Lung (tissue), 12 donors: Measurements from ENCODE around the gene NAXD. TPM values are rescaled to one million over a fixed set of nuclear protein-coding genes. Genes with fewer than 3 reads are reported as not detected.
A peak's percentile ranks its signal among the peaks of the same experiment; 100 is the strongest.

Source experiments
- ATAC-seq: fragments of 200-7000 bp; cut with Tn5 transposase; one replicate; pipeline ENCODE4 v1.9.1; 2020; ENCODE audit warnings: moderate number of reproducible peaks; ENCODE audit not compliant: insufficient read depth, low FRiP score
- DNase-seq, 3 donors: peaks; one replicate each; pipeline ENCODE4 v3.0.0-alpha.2; 2013 to 2017
- H3K27ac ChIP-seq, 2 donors: one replicate each; pipeline ENCODE4 v1.5.1; 2013; ENCODE audit warnings: mild to moderate bottlenecking in 2 of 2, moderate library complexity in 2 of 2, control low read depth in 1 of 2, inconsistent platforms in 1 of 2, low read depth in 1 of 2, low read length in 1 of 2
- H3K27me3 ChIP-seq, 3 donors: one replicate each; pipeline ENCODE4 v1.5.1; 2013; ENCODE audit warnings: low read length in 2 of 3; ENCODE audit not compliant: control insufficient read depth in 3 of 3, insufficient read depth in 3 of 3
- H3K36me3 ChIP-seq, 4 donors: one replicate each; pipeline ENCODE4 v1.5.1; 2013; ENCODE audit warnings: low read length in 4 of 4, mild to moderate bottlenecking in 1 of 4, moderate library complexity in 1 of 4; ENCODE audit not compliant: control insufficient read depth in 4 of 4, insufficient read depth in 4 of 4
- H3K4me1 ChIP-seq, 5 donors: one replicate each; pipeline ENCODE4 v1.5.1; 2013; ENCODE audit warnings: low read length in 5 of 5, mild to moderate bottlenecking in 2 of 5, moderate library complexity in 1 of 5; ENCODE audit not compliant: control insufficient read depth in 5 of 5, insufficient read depth in 5 of 5
- H3K4me3 ChIP-seq: one replicate; pipeline ENCODE4 v1.5.1; 2013; ENCODE audit warnings: mild to moderate bottlenecking, control low read depth, moderate library complexity
- H3K9ac ChIP-seq, 2 donors: one replicate each; pipeline ENCODE4 v1.5.1; 2013; ENCODE audit warnings: low read length in 2 of 2, control low read depth in 1 of 2; ENCODE audit not compliant: insufficient read depth in 1 of 2
- H3K9me3 ChIP-seq, 4 donors: one replicate each; pipeline ENCODE4 v1.5.1; 2013; ENCODE audit warnings: low read length in 3 of 4, mild to moderate bottlenecking in 1 of 4, moderate library complexity in 1 of 4; ENCODE audit not compliant: control insufficient read depth in 4 of 4, insufficient read depth in 3 of 4
- CTCF ChIP-seq: IDR thresholded peaks from 2 replicates; pipeline ENCODE4 v1.5.1; 2012; ENCODE audit warnings: mild to moderate bottlenecking; ENCODE audit errors: control extremely low read depth, extremely low read depth
- WGBS, 2 donors: extraction: QIAGEN DNeasy Blood & Tissue Kit; methylation state at CpG; one replicate each; pipeline ENCODE4 v1.1.7; 2013; 5-methylcytosine and 5-hydroxymethylcytosine counted together
- polyA plus RNA-seq, 2 donors: library from polyadenylated mRNA; stranded (reverse); fragments of 200-250 nt; gene quantifications; one replicate each; pipeline ENCODE4 v1.2.1, GENCODE V29; 2013
- total RNA-seq, 2 donors: library from RNA; depleted of rRNA in 1 of 2; stranded (reverse); fragments of >200 nt in 1 of 2; gene quantifications; one replicate each; pipeline ENCODE4 v1.2.1, GENCODE V29; 2014 to 2021
- donor health status: control.
- donor health status: control.
- donor health status: Bipolar disorder and iron deficiency.
- donor health status: healthy.
- donor health status: DM: yes; HTN: yes; CAD: no.

Gene NAXD
- total and polyA plus RNA-seq, 4 donors, result 24.1 to 28.9 (median 28.6) TPM

GRCh38 chr13:110581506-110582185, 33.7 kb upstream of the NAXD start:
- peaks cover 0 to 1% (median 0%) of the 10 kb centered on the region in 4 donors for H3K9me3 ChIP-seq
- no peak overlapping the region for H3K9ac ChIP-seq
- H3K36me3 ChIP-seq, result no peaks in the 10 kb centered on the region
- H3K27ac ChIP-seq, result no peak overlapping the region
- H3K4me3 ChIP-seq, result no peak overlapping the region
- TF ChIP-seq CTCF, result no peak
- peaks cover 0 to 3% (median 0%) of the 10 kb centered on the region in 5 donors for H3K4me1 ChIP-seq
- no peak for DNase-seq
- 88 to 91% methylated on average over 14 of the region's 14 CpGs for WGBS, 2 donors
- no peaks in the 10 kb centered on the region for H3K27me3 ChIP-seq
- ATAC-seq, result no peak

- peaks cover 0 to 3% (median 0%) of the 10 kb centered on the region in 5 donors for H3K4me1 ChIP-seq
- DNase-seq, result no peak
- peaks cover 0 to 1% (median 0%) of the 10 kb centered on the region in 4 donors for H3K9me3 ChIP-seq
- no peak for TF ChIP-seq CTCF
- no peaks in the 10 kb centered on the region for H3K36me3 ChIP-seq
- no peaks in the 10 kb centered on the region for H3K27me3 ChIP-seq
- no peak for ATAC-seq
- H3K9ac ChIP-seq, result no peak overlapping the region
- WGBS, 2 donors, result 92 to 94% methylated on average over 13 of the region's 13 CpGs
- H3K4me3 ChIP-seq, result no peak overlapping the region
- H3K27ac ChIP-seq, result no peak overlapping the region
These were observed 32.9 kb upstream of the NAXD start for GRCh38 chr13:110582421-110582954.

- no peaks in the 10 kb centered on the region for H3K27me3 ChIP-seq
- H3K27ac ChIP-seq, result no peak overlapping the region
- TF ChIP-seq CTCF, result no peak
- ATAC-seq, result no peak
- DNase-seq, result peak in 1 of 3 donors; percentile 13
- WGBS, 2 donors, result 75 to 89% methylated on average over 13 of the region's 13 CpGs
- no peak overlapping the region for H3K9ac ChIP-seq
- H3K9me3 ChIP-seq, result peaks cover 0 to 1% (median 0%) of the 10 kb centered on the region in 4 donors
- no peaks in the 10 kb centered on the region for H3K36me3 ChIP-seq
- H3K4me3 ChIP-seq, result no peak overlapping the region
- peaks cover 0 to 3% (median 0%) of the 10 kb centered on the region in 5 donors for H3K4me1 ChIP-seq
These were observed 32.0 kb upstream of the NAXD start for GRCh38 chr13:110583178-110583865.
